WTC11 (cell line): ENCODE measurements around the gene CXorf65. TPM values are rescaled to one million over a fixed set of nuclear protein-coding genes. Genes with fewer than 3 reads are reported as not detected.

Source experiments
- ATAC-seq: fragments of 200-7000 bp; cut with Tn5 transposase; 2 replicates; pipeline ENCODE4 v1.10.0; 2021; ENCODE audit warnings: mild to moderate bottlenecking, moderate library complexity
- CTCF ChIA-PET: fragments of 300-600 bp; sonication (Branson Sonifier 250); formaldehyde crosslinking; loops from one replicate; lab custom pipeline; 2021; ENCODE audit warnings: antibody characterized with exemption; lab: Charles Lee
- POLR2A ChIA-PET: fragments of 350-600 bp; sonication (Branson Sonifier 250); formaldehyde crosslinking; loops from one replicate; lab custom pipeline; 2021; ENCODE audit warnings: antibody characterized with exemption; lab: Charles Lee
- DNase-seq: peaks from one replicate; pipeline ENCODE4 v3.0.0; 2021; ENCODE audit warnings: low spot score
- H3K27ac Mint-ChIP-seq: 2 replicates; pipeline ENCODE4 v1.8.0; 2021; ENCODE audit warnings: mixed read lengths
- H3K27me3 Mint-ChIP-seq: 2 replicates; pipeline ENCODE4 v1.8.0; 2021; ENCODE audit warnings: low read depth, mild to moderate bottlenecking, moderate library complexity, mixed read lengths
- H3K36me3 Mint-ChIP-seq: 2 replicates; pipeline ENCODE4 v1.8.0; 2021; ENCODE audit warnings: mixed read lengths
- H3K4me1 Mint-ChIP-seq: 2 replicates; pipeline ENCODE4 v1.8.0; 2022; ENCODE audit warnings: mixed read lengths
- H3K4me3 Mint-ChIP-seq: 2 replicates; pipeline ENCODE4 v1.8.0; 2021; ENCODE audit warnings: mild to moderate bottlenecking, moderate library complexity, mixed read lengths
- H3K9me3 Mint-ChIP-seq: 2 replicates; pipeline ENCODE4 v1.8.0; 2021; ENCODE audit warnings: mixed read lengths
- CREB1 ChIP-seq: sonication (generic); formaldehyde crosslinking; IDR thresholded peaks from 2 replicates; pipeline ENCODE4 v1.8.0; 2023; ENCODE audit warnings: mild to moderate bottlenecking, missing genetic modification reagents
- ESRRA ChIP-seq: sonication (generic); formaldehyde crosslinking; IDR thresholded peaks from 2 replicates; pipeline ENCODE4 v1.8.1; 2022; ENCODE audit warnings: mild to moderate bottlenecking, missing genetic modification reagents, borderline replicate concordance
- GABPB1 ChIP-seq: sonication (generic); formaldehyde crosslinking; IDR thresholded peaks from 2 replicates; pipeline ENCODE4 v1.8.1; 2023; ENCODE audit warnings: mild to moderate bottlenecking, missing genetic modification reagents
- GTF2I ChIP-seq: fragments of 250-450 bp; sonication (Bioruptor Pico); conservative IDR thresholded peaks from 2 replicates; pipeline ENCODE4 v1.4.0; 2021; ENCODE audit warnings: mild to moderate bottlenecking
- HMGA2 ChIP-seq: fragments of 250-450 bp; sonication (Bioruptor Pico); IDR thresholded peaks from 2 replicates; pipeline ENCODE4 v1.4.0; 2021; ENCODE audit warnings: mild to moderate bottlenecking, moderate library complexity
- MXD4 ChIP-seq: fragments of 250-450 bp; sonication (Bioruptor Pico); IDR thresholded peaks from 2 replicates; pipeline ENCODE4 v1.8.0; 2021; ENCODE audit warnings: mild to moderate bottlenecking, moderate library complexity, borderline replicate concordance
- MYBL2 ChIP-seq: sonication (generic); formaldehyde crosslinking; IDR thresholded peaks from 2 replicates; pipeline ENCODE4 v1.8.1; 2023; ENCODE audit warnings: mild to moderate bottlenecking, moderate library complexity, missing genetic modification reagents
- NR2C2 ChIP-seq: sonication (generic); formaldehyde crosslinking; IDR thresholded peaks from 2 replicates; pipeline ENCODE4 v1.8.0; 2022; ENCODE audit warnings: mild to moderate bottlenecking, missing genetic modification reagents
- SMAD3 ChIP-seq: sonication (generic); formaldehyde crosslinking; IDR thresholded peaks from 2 replicates; pipeline ENCODE4 v1.8.0; 2022; ENCODE audit warnings: missing genetic modification reagents, mild to moderate bottlenecking, borderline replicate concordance
- TEAD4 ChIP-seq: sonication (generic); formaldehyde crosslinking; IDR thresholded peaks from 2 replicates; pipeline ENCODE4 v1.8.0; 2022; ENCODE audit warnings: mild to moderate bottlenecking, missing genetic modification reagents
- ZNF263 ChIP-seq: sonication (generic); formaldehyde crosslinking; IDR thresholded peaks from 2 replicates; pipeline ENCODE4 v1.8.1; 2022; ENCODE audit warnings: low read depth, mild to moderate bottlenecking, moderate library complexity, missing genetic modification reagents
- total RNA-seq: library from RNA; stranded (reverse); gene quantifications from 3 replicates; pipeline ENCODE4 v1.2.3, GENCODE V29; 2021
- TF ChIP-seq, protein P1 (sequence below): sonication (generic); formaldehyde crosslinking; IDR thresholded peaks from 2 replicates; pipeline ENCODE4 v1.8.0; 2022; ENCODE audit warnings: mild to moderate bottlenecking, missing genetic modification reagents
- TF ChIP-seq, protein P2 (sequence below): fragments of 200-600 bp; IDR thresholded peaks from 2 replicates; pipeline ENCODE4 v1.8.0; 2022; ENCODE audit warnings: antibody characterized with exemption
- TF ChIP-seq, protein P3 (sequence below): sonication (generic); formaldehyde crosslinking; IDR thresholded peaks from 2 replicates; pipeline ENCODE4 v1.8.1; 2022; ENCODE audit warnings: missing genetic modification reagents, borderline replicate concordance
- TF ChIP-seq, protein P4 (sequence below): sonication (generic); formaldehyde crosslinking; IDR thresholded peaks from 2 replicates; pipeline ENCODE4 v1.8.0; 2022; ENCODE audit warnings: mild to moderate bottlenecking, missing genetic modification reagents
- TF ChIP-seq, protein P5 (sequence below): sonication (generic); formaldehyde crosslinking; IDR thresholded peaks from 2 replicates; pipeline ENCODE4 v1.8.1; 2023; ENCODE audit warnings: mild to moderate bottlenecking, missing genetic modification reagents, moderate library complexity
- TF ChIP-seq, protein P6 (sequence below): sonication (generic); formaldehyde crosslinking; conservative IDR thresholded peaks from 2 replicates; pipeline ENCODE4 v1.8.1; 2022; ENCODE audit warnings: mild to moderate bottlenecking, missing genetic modification reagents
- TF ChIP-seq, protein P7 (sequence below): fragments of 250-450 bp; sonication (Bioruptor Pico); conservative IDR thresholded peaks from 2 replicates; pipeline ENCODE4 v1.9.0; 2021; ENCODE audit warnings: mild to moderate bottlenecking

CXorf65 gene
- total RNA-seq, 1 experiment from 2014 or later, result not detected

DNA sequence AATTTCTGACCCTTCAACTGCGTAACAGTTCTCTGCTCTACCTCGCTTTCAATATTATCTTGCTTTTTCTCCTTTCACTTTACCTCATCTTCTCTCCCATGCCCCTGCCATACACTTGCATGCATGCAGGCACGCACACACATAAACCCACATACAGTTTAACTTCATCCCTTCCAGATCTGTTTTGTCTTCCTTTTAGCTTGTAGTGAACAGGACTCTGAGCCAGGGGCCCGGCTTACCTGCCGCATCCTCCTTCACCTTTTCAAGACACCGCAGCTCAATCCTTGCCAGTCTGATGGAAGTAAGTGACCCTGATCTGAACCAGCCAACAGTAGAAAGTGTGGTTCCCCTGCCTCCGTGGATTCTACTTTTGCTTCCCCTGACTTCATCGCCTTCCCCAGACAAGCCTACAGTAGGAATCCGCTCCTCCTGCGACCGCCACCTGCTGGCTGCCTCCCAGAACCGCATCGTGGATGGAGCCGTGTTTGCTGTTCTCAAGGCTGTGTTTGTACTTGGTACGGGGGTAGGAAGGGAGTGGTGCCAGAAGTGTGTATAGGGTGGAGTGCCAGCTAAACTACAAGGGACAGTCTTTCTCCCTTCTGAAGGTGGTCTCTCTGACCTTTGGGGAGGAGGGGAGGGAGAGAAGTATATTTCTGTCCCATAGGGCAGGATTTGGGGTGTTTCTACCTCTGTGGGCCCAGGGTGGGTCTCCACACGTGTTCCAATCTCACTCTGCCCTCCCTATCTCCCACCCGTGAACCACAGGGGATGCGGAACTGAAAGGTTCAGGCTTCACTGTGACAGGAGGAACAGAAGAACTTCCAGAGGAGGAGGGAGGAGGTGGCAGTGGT is 22.6 kb upstream of the CXorf65 start:
- Mint-ChIP-seq H3K27me3 (no peaks in the 10 kb centered on the region), H3K9me3 (no peaks in the 10 kb centered on the region), H3K4me3 (no peak overlapping the region), H3K36me3 (peaks cover 72% of the 10 kb centered on the region), H3K27ac (peak overlapping the region; percentile 7; the same call in 1 of the 2 replicates), H3K4me1 (peaks cover 9% of the 10 kb centered on the region)
- ATAC-seq (peak; percentile 81), DNase-seq (peak; percentile 70)
- ChIA-PET POLR2A (no interaction called here), CTCF (interaction anchor here (0.6 to 1.1 kb wide), 5 partner anchors 11 to 131 kb away, joined by 3 to 5 read pairs (median 3); partner anchors contain the start of genes MED12 and SNX12)
- no peak for TF ChIP-seq HMGA2 (CRISPR knock-in tag)
- TF ChIP-seq, protein P1, sequence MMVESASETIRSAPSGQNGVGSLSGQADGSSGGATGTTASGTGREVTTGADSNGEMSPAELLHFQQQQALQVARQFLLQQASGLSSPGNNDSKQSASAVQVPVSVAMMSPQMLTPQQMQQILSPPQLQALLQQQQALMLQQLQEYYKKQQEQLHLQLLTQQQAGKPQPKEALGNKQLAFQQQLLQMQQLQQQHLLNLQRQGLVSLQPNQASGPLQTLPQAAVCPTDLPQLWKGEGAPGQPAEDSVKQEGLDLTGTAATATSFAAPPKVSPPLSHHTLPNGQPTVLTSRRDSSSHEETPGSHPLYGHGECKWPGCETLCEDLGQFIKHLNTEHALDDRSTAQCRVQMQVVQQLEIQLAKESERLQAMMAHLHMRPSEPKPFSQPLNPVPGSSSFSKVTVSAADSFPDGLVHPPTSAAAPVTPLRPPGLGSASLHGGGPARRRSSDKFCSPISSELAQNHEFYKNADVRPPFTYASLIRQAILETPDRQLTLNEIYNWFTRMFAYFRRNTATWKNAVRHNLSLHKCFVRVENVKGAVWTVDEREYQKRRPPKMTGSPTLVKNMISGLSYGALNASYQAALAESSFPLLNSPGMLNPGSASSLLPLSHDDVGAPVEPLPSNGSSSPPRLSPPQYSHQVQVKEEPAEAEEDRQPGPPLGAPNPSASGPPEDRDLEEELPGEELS (CRISPR knock-in tag), result no peak
- TF ChIP-seq, protein P2, sequence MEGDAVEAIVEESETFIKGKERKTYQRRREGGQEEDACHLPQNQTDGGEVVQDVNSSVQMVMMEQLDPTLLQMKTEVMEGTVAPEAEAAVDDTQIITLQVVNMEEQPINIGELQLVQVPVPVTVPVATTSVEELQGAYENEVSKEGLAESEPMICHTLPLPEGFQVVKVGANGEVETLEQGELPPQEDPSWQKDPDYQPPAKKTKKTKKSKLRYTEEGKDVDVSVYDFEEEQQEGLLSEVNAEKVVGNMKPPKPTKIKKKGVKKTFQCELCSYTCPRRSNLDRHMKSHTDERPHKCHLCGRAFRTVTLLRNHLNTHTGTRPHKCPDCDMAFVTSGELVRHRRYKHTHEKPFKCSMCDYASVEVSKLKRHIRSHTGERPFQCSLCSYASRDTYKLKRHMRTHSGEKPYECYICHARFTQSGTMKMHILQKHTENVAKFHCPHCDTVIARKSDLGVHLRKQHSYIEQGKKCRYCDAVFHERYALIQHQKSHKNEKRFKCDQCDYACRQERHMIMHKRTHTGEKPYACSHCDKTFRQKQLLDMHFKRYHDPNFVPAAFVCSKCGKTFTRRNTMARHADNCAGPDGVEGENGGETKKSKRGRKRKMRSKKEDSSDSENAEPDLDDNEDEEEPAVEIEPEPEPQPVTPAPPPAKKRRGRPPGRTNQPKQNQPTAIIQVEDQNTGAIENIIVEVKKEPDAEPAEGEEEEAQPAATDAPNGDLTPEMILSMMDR, result peak; percentile 66

DNA sequence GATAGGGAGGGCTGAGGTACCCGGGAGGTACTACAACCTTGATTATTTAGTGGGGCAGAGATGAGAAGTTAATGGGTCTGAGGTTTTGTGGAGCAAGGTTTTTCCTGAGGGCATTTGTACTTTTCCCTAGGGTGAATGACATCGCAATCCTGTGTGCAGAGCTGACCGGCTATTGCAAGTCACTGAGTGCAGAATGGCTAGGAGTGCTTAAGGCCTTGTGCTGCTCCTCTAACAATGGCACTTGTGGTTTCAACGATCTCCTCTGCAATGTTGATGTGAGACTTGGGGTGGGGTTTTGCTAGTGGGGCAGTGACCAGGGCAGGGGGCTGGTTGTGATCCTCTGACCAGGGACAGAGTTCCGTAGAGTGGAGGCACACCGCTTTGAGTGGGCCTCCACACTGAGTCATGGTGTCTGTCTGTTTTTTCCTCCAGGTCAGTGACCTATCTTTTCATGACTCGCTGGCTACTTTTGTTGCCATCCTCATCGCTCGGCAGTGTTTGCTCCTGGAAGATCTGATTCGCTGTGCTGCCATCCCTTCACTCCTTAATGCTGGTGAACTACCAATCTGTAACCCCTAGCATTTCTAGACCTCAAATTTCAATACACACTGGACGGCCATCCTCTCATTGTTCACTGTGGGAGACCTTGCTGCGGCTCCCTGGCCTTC is 21.8 kb upstream of the CXorf65 start:
- H3K9me3 Mint-ChIP-seq, result no peaks in the 10 kb centered on the region

DNA sequence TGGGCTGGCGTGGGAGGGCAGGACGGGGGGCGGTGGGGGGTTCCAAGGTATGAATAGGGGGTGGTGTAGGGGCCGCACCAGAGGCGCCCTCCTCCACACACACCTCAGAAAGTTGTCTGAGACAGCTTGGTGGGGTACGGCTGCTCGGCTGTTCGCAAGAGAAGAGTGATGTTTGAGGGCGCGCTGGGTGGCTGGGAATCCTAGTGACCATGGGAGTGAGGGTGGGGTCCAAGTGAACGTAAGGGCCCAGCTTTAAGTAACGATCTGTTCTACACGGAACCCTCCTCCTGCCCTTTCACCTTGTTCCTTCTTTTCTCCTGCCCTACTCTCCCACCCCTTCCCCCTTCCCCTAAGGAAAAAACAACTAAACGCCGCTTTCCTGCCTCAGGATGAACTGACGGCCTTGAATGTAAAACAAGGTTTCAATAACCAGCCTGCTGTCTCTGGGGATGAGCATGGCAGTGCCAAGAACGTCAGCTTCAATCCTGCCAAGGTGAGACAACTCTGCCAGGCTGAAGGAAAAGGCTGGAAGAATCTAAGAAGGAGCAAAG is 12.5 kb upstream of the CXorf65 start:
- H3K36me3 Mint-ChIP-seq, result peaks cover 27% of the 10 kb centered on the region
- TF ChIP-seq SMAD3 (CRISPR knock-in tag) (no peak), MYBL2 (CRISPR knock-in tag) (no peak), ZNF263 (CRISPR knock-in tag) (no peak), GABPB1 (no peak), GTF2I (no peak), NR2C2 (CRISPR knock-in tag) (no peak), ESRRA (CRISPR knock-in tag) (no peak), MXD4 (CRISPR knock-in tag) (no peak), TEAD4 (CRISPR knock-in tag) (no peak)
- TF ChIP-seq, protein P3, sequence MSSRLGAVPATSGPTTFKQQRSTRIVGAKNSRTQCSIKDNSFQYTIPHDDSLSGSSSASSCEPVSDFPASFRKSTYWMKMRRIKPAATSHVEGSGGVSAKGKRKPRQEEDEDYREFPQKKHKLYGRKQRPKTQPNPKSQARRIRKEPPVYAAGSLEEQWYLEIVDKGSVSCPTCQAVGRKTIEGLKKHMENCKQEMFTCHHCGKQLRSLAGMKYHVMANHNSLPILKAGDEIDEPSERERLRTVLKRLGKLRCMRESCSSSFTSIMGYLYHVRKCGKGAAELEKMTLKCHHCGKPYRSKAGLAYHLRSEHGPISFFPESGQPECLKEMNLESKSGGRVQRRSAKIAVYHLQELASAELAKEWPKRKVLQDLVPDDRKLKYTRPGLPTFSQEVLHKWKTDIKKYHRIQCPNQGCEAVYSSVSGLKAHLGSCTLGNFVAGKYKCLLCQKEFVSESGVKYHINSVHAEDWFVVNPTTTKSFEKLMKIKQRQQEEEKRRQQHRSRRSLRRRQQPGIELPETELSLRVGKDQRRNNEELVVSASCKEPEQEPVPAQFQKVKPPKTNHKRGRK (CRISPR knock-in tag), result no peak
- TF ChIP-seq, protein P4, sequence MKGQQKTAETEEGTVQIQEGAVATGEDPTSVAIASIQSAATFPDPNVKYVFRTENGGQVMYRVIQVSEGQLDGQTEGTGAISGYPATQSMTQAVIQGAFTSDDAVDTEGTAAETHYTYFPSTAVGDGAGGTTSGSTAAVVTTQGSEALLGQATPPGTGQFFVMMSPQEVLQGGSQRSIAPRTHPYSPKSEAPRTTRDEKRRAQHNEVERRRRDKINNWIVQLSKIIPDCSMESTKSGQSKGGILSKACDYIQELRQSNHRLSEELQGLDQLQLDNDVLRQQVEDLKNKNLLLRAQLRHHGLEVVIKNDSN (CRISPR knock-in tag), result no peak
- TF ChIP-seq, protein P5, sequence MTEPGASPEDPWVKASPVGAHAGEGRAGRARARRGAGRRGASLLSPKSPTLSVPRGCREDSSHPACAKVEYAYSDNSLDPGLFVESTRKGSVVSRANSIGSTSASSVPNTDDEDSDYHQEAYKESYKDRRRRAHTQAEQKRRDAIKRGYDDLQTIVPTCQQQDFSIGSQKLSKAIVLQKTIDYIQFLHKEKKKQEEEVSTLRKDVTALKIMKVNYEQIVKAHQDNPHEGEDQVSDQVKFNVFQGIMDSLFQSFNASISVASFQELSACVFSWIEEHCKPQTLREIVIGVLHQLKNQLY (CRISPR knock-in tag), result no peak
- TF ChIP-seq, protein P6, sequence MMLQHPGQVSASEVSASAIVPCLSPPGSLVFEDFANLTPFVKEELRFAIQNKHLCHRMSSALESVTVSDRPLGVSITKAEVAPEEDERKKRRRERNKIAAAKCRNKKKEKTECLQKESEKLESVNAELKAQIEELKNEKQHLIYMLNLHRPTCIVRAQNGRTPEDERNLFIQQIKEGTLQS (CRISPR knock-in tag), result no peak
- H3K9me3 Mint-ChIP-seq, result no peaks in the 10 kb centered on the region
- CTCF ChIA-PET, result interaction anchor here (0.7 to 1.7 kb wide), 7 partner anchors 10 to 148 kb away, joined by 3 to 9 read pairs (median 5); no protein-coding TSS in a partner anchor
- no peak overlapping the region for H3K27ac Mint-ChIP-seq
- DNase-seq (no peak), ATAC-seq (no peak)
- H3K27me3 Mint-ChIP-seq, result peaks cover 28% of the 10 kb centered on the region
- 0 out of 2 replicates have a peak, but pooled peaks cover 2% of the 10 kb centered on the region for H3K4me1 Mint-ChIP-seq
- H3K4me3 Mint-ChIP-seq, result peak overlapping the region; percentile 74
- POLR2A ChIA-PET, result interaction anchor here (0.6 to 1.7 kb wide), 8 partner anchors 16 to 247 kb away, joined by 3 to 7 read pairs (median 4); partner anchors contain the start of genes NONO and TAF1

More for the DNA sequence above, 21.8 kb upstream of the CXorf65 start:
- Mint-ChIP-seq H3K27ac (no peak overlapping the region; the same call in 1 of the 2 replicates), H3K36me3 (peaks cover 76% of the 10 kb centered on the region), H3K4me1 (peaks cover 9% of the 10 kb centered on the region), H3K4me3 (no peak overlapping the region)
- ChIA-PET CTCF (interaction anchor here (0.6 to 1.1 kb wide), 5 partner anchors 10 to 130 kb away, joined by 3 to 5 read pairs (median 3); partner anchors contain the start of genes MED12 and SNX12), POLR2A (no interaction called here)
- no peak for DNase-seq
- TF ChIP-seq HMGA2 (CRISPR knock-in tag), result no peak
- TF ChIP-seq, protein P7, sequence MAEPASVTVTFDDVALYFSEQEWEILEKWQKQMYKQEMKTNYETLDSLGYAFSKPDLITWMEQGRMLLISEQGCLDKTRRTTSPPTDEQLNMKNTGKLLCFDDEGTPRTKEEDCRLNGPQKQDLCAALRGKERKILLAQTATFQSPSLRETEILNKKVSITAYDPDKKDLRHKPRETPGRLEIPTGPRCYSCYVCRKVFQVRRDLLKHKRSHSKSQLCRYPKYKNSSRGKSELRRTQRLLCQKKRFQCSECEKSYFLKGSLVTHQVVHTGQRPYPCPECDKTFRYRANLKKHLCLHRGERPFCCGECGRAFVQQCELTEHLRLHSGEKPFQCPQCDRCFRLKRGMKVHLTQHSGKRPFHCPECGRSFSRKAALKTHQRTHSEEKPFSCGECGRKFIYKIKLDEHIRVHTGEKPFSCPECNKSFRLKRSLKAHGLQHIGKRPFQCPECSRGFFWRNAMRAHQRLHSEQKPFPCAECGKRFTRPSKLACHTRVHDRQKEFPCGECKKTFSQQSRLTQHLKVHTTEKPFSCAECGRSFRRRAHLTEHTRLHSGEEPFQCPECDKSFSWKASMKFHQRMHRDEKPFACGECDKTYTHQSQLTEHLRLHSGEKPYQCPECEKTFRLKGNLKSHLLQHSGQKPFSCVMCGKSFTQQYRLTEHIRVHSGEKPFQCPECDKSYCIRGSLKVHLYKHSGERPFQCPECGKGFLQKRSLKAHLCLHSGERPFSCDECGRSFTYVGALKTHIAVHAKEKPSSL (CRISPR knock-in tag), result no peak
- TF ChIP-seq CREB1 (CRISPR knock-in tag), result no peak
- TF ChIP-seq, all 79 proteins: peak for 0
- no peak for ATAC-seq
- no peaks in the 10 kb centered on the region for H3K27me3 Mint-ChIP-seq
